Spleen (tissue), 7 donors: ENCODE data around the gene ATOH8.
A peak's percentile ranks its signal among the peaks of the same experiment; 100 is the strongest.

Experiments used
- POLR2A ChIP-seq, 3 donors: fragments of 450-650 bp; IDR thresholded peaks; one replicate each; pipeline ENCODE4 v1.5.1; 2017; ENCODE audit warnings: antibody characterized with exemption in 3 of 3, mild to moderate bottlenecking in 1 of 3
- TF ChIP-seq, protein P1 (sequence below), 11 experiments: fragments of 200-600 bp in 7 of 11; fragments of 450-650 bp in 4 of 11; sonication (generic) in 4 of 11; IDR thresholded peaks in 8 of 11; conservative IDR thresholded peaks in 3 of 11; 1 replicate in 7 of 11; 2 replicates in 4 of 11; pipeline versions ENCODE4 v1.4.0 to v1.8.0; 2016 to 2021; ENCODE audit warnings: antibody characterized with exemption in 11 of 11, inconsistent platforms in 4 of 11, mild to moderate bottlenecking in 1 of 11
- donor health status: DM: no; HTN: no; CAD: no; lungs with moderate emphysema.
- donor health status: DM: no; HTN: no; CAD: no.
- donor health status: DM: no; HTN: no; CAD: no.

DNA sequence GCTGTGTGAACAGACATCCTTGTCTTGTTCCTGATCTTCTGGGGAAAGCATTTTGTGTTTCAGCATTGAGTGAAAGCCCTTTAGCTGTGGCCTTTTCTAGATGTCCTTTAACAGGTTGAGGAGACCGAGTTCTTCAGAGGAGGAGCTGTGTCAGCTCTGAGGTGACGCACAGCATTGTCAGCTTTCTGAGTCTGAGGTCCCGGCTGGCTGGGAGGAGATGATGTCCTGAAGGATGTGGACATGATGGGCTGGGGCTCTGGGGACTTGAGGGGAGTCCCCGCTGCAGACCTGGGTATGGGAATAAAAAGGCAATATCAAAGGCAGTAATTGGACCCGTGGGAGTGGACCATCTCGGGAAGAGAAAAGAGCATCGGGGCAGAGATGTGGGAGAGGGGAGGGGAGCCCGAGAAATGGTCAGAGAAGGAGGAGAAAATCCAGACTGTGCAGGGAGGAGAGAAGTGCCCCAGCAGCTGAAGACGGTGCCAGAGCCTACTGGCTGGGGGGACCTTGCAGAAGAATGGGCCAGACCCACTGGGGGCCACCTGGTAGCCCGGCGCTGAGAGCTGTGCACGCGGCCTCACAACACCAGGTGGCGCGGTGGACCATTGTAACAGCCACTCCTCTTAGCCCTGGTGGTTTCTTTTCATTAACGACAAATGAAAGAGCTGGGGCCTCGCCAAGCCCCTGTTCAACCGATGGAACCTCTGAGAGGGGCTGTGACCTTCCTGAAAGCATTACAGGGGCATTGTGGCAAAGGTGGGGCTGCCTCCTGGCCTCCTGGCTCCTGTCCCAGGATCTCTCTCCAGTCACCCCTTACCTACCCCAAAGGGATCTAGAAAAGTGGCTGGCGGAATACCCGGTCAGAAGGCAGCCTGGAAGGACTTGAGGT, 73.4 kb downstream of the ATOH8 start:
- TF ChIP-seq, protein P1, sequence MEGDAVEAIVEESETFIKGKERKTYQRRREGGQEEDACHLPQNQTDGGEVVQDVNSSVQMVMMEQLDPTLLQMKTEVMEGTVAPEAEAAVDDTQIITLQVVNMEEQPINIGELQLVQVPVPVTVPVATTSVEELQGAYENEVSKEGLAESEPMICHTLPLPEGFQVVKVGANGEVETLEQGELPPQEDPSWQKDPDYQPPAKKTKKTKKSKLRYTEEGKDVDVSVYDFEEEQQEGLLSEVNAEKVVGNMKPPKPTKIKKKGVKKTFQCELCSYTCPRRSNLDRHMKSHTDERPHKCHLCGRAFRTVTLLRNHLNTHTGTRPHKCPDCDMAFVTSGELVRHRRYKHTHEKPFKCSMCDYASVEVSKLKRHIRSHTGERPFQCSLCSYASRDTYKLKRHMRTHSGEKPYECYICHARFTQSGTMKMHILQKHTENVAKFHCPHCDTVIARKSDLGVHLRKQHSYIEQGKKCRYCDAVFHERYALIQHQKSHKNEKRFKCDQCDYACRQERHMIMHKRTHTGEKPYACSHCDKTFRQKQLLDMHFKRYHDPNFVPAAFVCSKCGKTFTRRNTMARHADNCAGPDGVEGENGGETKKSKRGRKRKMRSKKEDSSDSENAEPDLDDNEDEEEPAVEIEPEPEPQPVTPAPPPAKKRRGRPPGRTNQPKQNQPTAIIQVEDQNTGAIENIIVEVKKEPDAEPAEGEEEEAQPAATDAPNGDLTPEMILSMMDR (IDR thresholded peaks at IDR 0.05 in 8 of 11, conservative IDR thresholded peaks at IDR 0.05 in 3 of 11): peak; percentile 85 to 96 (median 93)
- TF ChIP-seq POLR2A (IDR thresholded peaks at IDR 0.05): no peak
